DOHH2 (cell line): Measurements from ENCODE around the gene TMEM203.

ENCODE experiments used
- EZH2phosphoT487 ChIP-seq: fragments of 200-600 bp; sonication (generic); IDR thresholded peaks from 2 replicates; pipeline ENCODE4 v1.6.1; 2017; ENCODE audit warnings: borderline replicate concordance, mild to moderate bottlenecking, antibody characterized with exemption, low read length, moderate library complexity, mixed read lengths
- TF ChIP-seq, protein P1 (sequence below): fragments of 200-600 bp; sonication (generic); IDR thresholded peaks from one replicate; pipeline ENCODE4 v1.5.1; 2014; ENCODE audit warnings: antibody characterized with exemption, mild to moderate bottlenecking, low read depth, low read length; ENCODE audit not compliant: poor library complexity, severe bottlenecking

DNA sequence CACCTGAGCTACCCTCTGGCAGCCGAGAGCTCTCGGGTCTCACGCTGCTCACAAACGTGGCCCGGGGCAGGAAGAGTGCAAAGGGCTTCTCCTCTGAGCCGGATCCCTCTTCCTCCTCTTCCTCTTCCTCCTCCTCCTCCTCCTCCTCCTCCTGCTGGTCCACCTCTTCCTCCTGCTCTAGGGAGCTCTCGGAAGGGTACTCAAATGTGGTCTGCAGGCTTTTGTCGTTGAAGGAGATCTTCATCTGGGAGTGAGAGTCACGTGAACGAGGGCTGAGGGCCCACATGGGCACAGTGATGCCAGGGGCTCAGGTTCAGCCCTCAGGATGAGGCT, 13.0 kb downstream of the TMEM203 start:
- TF ChIP-seq, protein P1, sequence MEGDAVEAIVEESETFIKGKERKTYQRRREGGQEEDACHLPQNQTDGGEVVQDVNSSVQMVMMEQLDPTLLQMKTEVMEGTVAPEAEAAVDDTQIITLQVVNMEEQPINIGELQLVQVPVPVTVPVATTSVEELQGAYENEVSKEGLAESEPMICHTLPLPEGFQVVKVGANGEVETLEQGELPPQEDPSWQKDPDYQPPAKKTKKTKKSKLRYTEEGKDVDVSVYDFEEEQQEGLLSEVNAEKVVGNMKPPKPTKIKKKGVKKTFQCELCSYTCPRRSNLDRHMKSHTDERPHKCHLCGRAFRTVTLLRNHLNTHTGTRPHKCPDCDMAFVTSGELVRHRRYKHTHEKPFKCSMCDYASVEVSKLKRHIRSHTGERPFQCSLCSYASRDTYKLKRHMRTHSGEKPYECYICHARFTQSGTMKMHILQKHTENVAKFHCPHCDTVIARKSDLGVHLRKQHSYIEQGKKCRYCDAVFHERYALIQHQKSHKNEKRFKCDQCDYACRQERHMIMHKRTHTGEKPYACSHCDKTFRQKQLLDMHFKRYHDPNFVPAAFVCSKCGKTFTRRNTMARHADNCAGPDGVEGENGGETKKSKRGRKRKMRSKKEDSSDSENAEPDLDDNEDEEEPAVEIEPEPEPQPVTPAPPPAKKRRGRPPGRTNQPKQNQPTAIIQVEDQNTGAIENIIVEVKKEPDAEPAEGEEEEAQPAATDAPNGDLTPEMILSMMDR: no peak
- TF ChIP-seq EZH2phosphoT487: no peak
